ENCODE data around the gene SDCCAG8. TPM values are rescaled to one million over a fixed set of nuclear protein-coding genes. Genes with fewer than 3 reads are reported as not detected.

The SDCCAG8 gene
- total RNA-seq, 4 donors from 2014 or later = 30.3 to 131 (median 55.4) TPM

DNA sequence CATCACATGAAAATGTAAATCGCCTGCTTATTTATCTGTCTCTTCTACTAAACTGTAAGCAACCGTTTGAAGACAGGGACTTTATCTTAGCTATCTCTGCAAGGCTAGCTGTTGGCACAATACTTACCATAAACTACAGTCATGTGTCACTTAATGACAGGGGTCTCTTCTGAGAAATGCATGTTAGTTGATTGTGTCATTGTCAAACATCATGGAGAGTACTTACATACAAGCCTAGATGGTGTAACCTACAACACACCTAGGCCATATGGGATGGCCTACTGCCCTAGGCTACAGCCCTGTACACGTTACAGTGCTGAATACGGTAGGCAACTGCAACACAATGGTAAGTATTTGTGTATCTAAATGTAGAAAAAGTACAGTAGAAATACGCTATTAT, 267.9 kb downstream of the SDCCAG8 start:
- no peaks in the 10 kb centered on the region for H3K36me3 ChIP-seq
- no peaks in the 10 kb centered on the region for H3K9me3 ChIP-seq
- DNase-seq = no peak
- TF ChIP-seq, protein P1, sequence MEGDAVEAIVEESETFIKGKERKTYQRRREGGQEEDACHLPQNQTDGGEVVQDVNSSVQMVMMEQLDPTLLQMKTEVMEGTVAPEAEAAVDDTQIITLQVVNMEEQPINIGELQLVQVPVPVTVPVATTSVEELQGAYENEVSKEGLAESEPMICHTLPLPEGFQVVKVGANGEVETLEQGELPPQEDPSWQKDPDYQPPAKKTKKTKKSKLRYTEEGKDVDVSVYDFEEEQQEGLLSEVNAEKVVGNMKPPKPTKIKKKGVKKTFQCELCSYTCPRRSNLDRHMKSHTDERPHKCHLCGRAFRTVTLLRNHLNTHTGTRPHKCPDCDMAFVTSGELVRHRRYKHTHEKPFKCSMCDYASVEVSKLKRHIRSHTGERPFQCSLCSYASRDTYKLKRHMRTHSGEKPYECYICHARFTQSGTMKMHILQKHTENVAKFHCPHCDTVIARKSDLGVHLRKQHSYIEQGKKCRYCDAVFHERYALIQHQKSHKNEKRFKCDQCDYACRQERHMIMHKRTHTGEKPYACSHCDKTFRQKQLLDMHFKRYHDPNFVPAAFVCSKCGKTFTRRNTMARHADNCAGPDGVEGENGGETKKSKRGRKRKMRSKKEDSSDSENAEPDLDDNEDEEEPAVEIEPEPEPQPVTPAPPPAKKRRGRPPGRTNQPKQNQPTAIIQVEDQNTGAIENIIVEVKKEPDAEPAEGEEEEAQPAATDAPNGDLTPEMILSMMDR (IDR thresholded peaks at IDR 0.05) = no peak
- no peak for TF ChIP-seq POLR2A (IDR thresholded peaks at IDR 0.05)
- no peak overlapping the region for H3K27ac ChIP-seq
- H3K4me3 ChIP-seq = no peak overlapping the region
- H3K27me3 ChIP-seq = no peaks in the 10 kb centered on the region
- no peaks in the 10 kb centered on the region for H3K4me1 ChIP-seq

GRCh38 chr1:243525085-243525487, 269.2 kb downstream of the SDCCAG8 start:
- H3K4me1 ChIP-seq = no peaks in the 10 kb centered on the region
- no peaks in the 10 kb centered on the region for H3K36me3 ChIP-seq
- TF ChIP-seq, protein P1 (IDR thresholded peaks at IDR 0.05) = no peak
- no peak for TF ChIP-seq POLR2A (IDR thresholded peaks at IDR 0.05)
- H3K9me3 ChIP-seq = no peaks in the 10 kb centered on the region
- DNase-seq = no peak
- no peaks in the 10 kb centered on the region for H3K27me3 ChIP-seq
- H3K27ac ChIP-seq = no peak overlapping the region
- H3K4me3 ChIP-seq = no peak overlapping the region

DNA sequence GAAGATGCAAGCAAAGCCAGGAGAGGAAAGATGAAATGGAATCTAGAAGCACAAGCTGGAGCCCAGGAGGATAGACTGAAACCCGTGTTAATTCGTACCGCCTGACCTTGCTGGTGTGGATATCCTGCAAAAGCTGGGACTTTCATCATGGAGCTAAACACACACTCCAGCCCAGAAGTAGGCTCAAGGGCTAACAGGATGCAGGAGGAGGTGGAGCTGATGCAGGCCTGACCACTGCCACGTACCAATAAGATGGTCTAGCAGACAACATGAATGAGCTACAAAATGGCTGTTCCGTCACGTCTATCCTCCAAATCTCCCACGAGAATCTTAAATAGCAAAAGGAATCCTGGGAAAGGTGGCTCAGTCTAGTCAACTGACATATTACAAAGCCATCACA, 270.3 kb downstream of the SDCCAG8 start:
- Histone ChIP-seq H3K27me3 (no peaks in the 10 kb centered on the region), H3K9me3 (no peaks in the 10 kb centered on the region), H3K4me1 (no peaks in the 10 kb centered on the region), H3K27ac (no peak overlapping the region), H3K4me3 (no peak overlapping the region), H3K36me3 (no peaks in the 10 kb centered on the region)
- DNase-seq = no peak
- TF ChIP-seq, protein P1 (IDR thresholded peaks at IDR 0.05) = no peak
- TF ChIP-seq POLR2A (IDR thresholded peaks at IDR 0.05) = no peak

GRCh38 chr1:243528459-243529121, 272.7 kb downstream of the SDCCAG8 start:
- H3K9me3 ChIP-seq = no peaks in the 10 kb centered on the region
- no peak overlapping the region for H3K27ac ChIP-seq
- no peaks in the 10 kb centered on the region for H3K27me3 ChIP-seq
- H3K4me3 ChIP-seq = no peak overlapping the region
- DNase-seq = no peak
- no peaks in the 10 kb centered on the region for H3K36me3 ChIP-seq
- TF ChIP-seq, protein P1 (IDR thresholded peaks at IDR 0.05) = no peak
- no peak for TF ChIP-seq POLR2A (IDR thresholded peaks at IDR 0.05)
- H3K4me1 ChIP-seq = no peaks in the 10 kb centered on the region

- no peak overlapping the region for H3K27ac ChIP-seq
- no peak for DNase-seq
- H3K4me3 ChIP-seq = no peak overlapping the region
- no peaks in the 10 kb centered on the region for H3K4me1 ChIP-seq
- no peaks in the 10 kb centered on the region for H3K9me3 ChIP-seq
- no peaks in the 10 kb centered on the region for H3K27me3 ChIP-seq
- TF ChIP-seq POLR2A (IDR thresholded peaks at IDR 0.05) = no peak
- TF ChIP-seq, protein P1 (IDR thresholded peaks at IDR 0.05) = no peak
- no peaks in the 10 kb centered on the region for H3K36me3 ChIP-seq
Observed at GRCh38 chr1:243529512-243529911, 273.7 kb downstream of the SDCCAG8 start.

GRCh38 chr1:243535014-243535413, 279.2 kb downstream of the SDCCAG8 start:
- Histone ChIP-seq H3K27me3 (no peaks in the 10 kb centered on the region), H3K9me3 (no peaks in the 10 kb centered on the region), H3K36me3 (no peaks in the 10 kb centered on the region), H3K4me1 (no peaks in the 10 kb centered on the region), H3K4me3 (no peak overlapping the region), H3K27ac (no peak overlapping the region)
- TF ChIP-seq POLR2A (IDR thresholded peaks at IDR 0.05) = no peak
- TF ChIP-seq, protein P1 (IDR thresholded peaks at IDR 0.05) = no peak
- DNase-seq = no peak

Measured in Peyer's patch (tissue), 4 donors.